HG02798 (cell line): Measurements from ENCODE around the gene IER3.
"Not testable (repeated sequence)": the region's sequence is repeated elsewhere in the genome, so short reads cannot be mapped to it uniquely, and the experiment has no call there.

Source experiments
- ATAC-seq: cut with Tn5 transposase; IDR thresholded peaks from one replicate; pipeline ENCODE4 v1.9.1; 2021; ENCODE audit warnings: mild to moderate bottlenecking; ENCODE audit not compliant: unreplicated experiment, poor library complexity

Gene IER3

GRCh38 chr6:30725713-30726505 lies 18.4 kb downstream of the IER3 start:
- no peak for ATAC-seq

DNA sequence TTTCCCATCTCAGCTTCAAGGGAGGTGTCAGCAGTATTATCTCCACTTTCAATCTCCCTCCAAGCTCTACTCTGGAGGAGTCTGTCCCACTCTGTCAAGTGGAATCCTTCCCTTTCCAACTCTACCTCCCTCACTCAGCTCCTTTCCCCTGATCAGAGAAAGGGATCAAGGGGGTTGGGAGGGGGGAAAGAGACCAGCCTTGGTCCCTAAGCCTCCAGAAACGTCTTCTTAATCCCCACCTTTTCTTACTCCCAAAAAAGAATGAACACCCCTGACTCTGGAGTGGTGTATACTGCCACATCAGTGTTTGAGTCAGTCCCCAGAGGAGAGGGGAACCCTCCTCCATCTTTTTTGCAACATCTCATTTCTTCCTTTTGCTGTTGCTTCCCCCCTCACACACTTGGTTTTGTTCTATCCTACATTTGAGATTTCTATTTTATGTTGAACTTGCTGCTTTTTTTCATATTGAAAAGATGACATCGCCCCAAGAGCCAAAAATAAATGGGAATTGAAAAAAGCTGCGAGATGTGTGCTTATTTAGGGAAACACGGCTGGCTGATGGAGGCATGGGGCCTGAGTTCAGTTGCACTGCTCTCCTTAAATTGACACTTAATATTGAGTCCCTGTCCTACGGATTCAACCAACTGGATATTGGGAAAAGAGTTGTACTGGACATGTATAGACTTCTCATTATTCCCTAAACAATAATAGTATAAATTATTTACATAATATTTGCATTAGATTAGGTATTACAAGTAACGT lies 19.3 kb downstream of the IER3 start:
- no peak for ATAC-seq

GRCh38 chr6:30723843-30724741 lies 20.3 kb downstream of the IER3 start:
- ATAC-seq = not testable (repeated sequence)

GRCh38 chr6:30723159-30723842 lies 21.0 kb downstream of the IER3 start:
- not testable (repeated sequence) for ATAC-seq

DNA sequence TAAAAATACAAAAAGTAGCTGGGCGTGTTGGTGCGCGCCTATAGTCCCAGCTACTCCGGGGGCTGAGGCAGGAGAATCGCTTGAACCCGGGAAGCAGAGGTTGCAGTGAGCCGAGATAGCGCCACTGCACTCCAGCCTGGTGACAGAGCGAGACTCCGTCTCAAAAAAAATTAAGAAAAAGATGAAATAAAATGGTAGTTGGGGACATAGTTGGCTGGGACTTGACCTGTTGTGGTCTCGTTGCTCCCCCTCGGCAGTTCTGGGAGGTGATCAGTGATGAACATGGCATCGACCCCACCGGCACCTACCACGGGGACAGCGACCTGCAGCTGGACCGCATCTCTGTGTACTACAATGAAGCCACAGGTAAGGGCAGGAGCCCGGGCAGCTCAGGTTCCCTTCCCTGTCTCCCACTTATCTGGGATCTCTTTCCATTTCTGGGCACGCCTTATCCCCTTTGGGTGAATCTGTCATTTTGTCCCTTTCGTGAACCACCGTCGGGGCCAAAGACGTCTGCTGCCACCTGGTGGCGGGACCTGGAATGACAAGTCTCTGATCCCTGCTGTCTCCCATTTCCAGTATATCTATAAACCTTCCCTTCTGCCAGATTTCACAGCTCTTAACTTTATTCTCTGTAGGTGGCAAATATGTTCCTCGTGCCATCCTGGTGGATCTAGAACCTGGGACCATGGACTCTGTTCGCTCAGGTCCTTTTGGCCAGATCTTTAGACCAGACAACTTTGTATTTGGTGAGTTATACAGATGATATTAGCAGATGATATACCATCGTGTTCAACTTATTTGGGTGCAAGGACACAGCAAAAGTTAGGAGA lies 21.9 kb downstream of the IER3 start:
- no peak for ATAC-seq

DNA sequence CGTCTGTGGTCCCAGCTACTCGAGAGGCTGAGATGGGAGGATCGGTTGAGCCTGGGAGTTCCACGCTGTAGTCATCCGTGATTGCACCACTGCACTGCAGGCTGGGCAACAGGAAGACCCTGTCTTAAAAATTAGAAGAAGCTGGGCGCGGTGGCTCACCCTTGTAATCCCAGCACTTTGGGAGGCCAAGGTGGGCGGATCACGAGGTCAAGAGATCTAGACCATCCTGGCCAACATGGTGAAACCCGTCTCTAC lies 22.4 kb downstream of the IER3 start:
- not testable (repeated sequence) for ATAC-seq

DNA sequence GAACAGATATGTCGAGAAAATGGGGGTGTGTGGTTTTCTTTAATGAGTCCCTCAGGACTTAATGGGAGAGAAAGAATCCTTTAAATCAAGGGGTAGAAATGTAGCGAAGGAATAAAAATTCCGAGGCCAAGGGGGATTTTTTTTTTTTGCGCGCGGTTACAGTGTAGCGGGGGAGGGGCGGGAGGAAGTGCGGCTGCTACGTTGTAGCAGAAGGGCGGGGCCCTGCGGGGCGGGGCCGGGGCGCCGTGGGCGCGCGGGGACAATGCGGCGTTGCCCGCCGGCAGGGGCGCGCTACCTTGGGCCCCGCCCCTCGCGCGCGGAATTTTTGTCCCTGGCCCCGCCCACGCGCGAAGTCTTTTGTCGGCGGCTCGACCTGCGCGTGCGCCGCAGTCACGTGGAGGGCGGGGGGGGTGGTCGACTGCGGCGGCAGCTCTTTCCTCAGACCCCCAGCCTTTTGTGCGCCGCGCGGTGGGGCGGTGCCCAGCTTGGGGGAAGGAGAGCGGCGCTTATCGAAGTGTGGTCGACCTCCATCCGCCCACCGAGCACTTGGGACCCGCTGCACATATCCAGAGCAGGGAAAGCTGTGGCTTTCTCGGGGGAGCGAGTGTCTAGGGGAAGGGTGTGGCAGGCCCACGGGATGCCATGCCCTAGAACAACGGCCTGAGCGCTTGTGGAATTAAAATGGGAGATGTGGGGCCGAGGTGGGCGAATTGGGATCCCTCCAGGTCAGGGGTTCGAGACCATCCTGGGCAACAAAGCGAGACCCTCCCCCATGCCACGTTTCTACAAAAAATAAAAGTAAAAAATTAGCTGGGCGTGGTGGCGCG lies 22.9 kb downstream of the IER3 start:
- peak; percentile 39 for ATAC-seq

- no peak for ATAC-seq
Observed at GRCh38 chr6:30720738-30721197, 23.6 kb downstream of the IER3 start.

GRCh38 chr6:30719791-30720737 lies 24.3 kb downstream of the IER3 start, which contains the start of gene TUBB:
Gene TUBB, plus strand, starts transcription at chr6:30720352. Its CDS starts 155 bp downstream, at chr6:30720507.
- ATAC-seq = peak; percentile 49

DNA sequence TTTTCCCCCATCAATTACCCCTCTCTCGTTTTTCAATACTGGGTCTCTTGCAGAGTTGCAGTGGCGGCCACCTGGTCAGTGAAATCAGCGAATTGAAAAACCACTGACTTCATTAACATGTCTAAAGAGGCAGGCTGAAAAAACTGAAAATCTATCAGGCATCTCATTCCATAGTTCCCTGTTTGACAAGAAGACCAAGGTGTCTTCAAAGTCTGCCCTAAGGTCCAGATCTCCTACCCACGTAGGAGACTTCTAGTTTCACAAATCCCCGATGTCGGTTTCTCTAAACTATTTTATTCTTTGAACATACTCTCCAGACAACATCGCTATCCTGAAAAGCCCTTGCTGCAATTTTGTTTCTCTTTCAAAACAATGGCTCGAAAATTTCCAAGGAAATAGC lies 25.0 kb downstream of the IER3 start:
- ATAC-seq = no peak

DNA sequence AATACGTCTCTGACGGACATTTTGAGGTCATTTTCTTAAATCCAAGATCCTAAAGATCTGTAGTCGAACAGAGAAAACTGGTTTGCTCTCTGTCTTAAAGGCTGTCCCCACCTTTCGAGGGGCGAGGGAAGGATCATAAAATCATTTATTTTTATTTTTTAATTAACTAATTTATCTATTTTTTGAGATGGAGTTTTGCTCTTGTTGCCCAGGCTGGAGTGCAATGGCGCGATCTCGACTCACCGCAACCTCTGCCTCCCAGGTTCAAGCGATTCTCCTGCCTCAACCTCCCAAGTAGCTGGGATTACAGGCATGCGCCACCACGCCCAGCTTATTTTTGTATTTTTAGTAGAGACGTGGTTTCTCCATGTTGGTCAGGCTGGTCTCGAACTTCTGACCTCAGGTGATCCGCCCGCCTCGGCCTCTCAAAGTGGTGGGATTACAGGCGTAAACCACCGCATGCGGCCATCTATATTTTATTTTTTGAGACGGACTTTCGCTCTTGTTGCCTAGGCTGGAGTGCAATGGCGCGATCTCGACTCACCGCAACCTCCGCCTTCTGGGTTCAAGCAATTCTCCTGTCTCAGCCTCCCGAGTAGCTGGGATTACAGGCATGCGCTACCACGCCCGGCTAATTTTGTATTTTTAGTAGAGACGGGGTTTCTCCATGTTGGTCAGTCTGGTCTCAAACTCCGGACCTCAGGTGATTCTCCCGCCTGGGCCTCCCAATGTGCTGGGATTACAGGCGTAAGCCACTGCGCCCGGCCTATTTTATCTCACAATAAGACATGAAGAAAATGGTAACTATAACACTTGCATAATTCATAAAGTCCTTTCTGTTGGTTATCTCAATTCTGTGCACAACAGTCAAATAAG lies 26.3 kb downstream of the IER3 start:
- not testable (repeated sequence) for ATAC-seq

GRCh38 chr6:30717129-30717844 lies 27.1 kb downstream of the IER3 start, which contains the start of gene MDC1:
Gene MDC1, minus strand, starts transcription at chr6:30717281. Its CDS starts 2,106 bp downstream, at chr6:30715175.
- ATAC-seq = peak; percentile 73

GRCh38 chr6:30716879-30717128 lies 27.5 kb downstream of the IER3 start:
- no peak for ATAC-seq

GRCh38 chr6:30714263-30714662 lies 30.1 kb downstream of the IER3 start:
- no peak for ATAC-seq

DNA sequence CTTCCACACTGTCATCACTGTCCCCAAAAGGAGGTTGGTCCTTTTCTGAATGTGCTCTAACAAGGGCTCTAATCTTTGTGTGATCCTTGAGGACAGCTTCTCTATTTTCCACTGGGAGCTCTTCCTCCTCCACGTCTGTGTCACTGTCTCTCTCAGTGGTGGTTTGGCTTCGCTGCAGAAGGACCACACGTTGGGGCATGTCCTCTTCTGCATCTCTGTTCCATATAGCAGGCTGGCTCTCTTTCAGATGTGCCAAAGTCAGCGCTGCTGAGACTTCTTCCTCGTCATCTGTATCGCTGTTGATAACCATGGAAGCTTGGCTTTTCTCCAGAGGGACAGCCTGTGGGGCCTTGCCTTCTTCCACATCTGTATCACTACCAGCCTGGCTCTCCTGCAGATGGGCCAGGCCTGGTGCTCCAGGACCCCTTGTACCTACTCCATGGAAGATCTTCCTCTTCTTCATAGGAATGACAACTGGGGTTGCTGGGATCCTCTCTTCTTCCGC lies 31.9 kb downstream of the IER3 start:
- no peak for ATAC-seq
